Measurements from ENCODE around the gene GBF1. TPM values are rescaled to one million over a fixed set of nuclear protein-coding genes. Genes with fewer than 3 reads are reported as not detected.

GBF1 gene
- total and polyA plus RNA-seq, 8 donors = 5.7 to 47.3 (median 21.9) TPM

- TF ChIP-seq POLR2AphosphoS5 (IDR thresholded peaks at IDR 0.05) (no peak), EP300 (IDR thresholded peaks at IDR 0.05) (no peak), POLR2A (IDR thresholded peaks at IDR 0.05) (no peak), CTCF (IDR thresholded peaks at IDR 0.05) (no peak)
- intact Hi-C loops (cut with DNase I; ENCODE audit: low total_unique reads) = no loop called here
Observed at GRCh38 chr10:102368077-102368476, 122.7 kb downstream of the GBF1 start.

GRCh38 chr10:102371295-102371694 is 126.0 kb downstream of the GBF1 start:
- Histone ChIP-seq H3K9me3 (no peaks in the 10 kb centered on the region), H3K27ac (no peak overlapping the region), H3K27me3 (no peaks in the 10 kb centered on the region), H3K4me1 (no peaks in the 10 kb centered on the region), H3K4me3 (no peak overlapping the region), H3K36me3 (peaks cover 86 to 100% (median 100%) of the 10 kb centered on the region in 4 donors)
- intact Hi-C loops (cut with DNase I; ENCODE audit: low total_unique reads) = no loop called here
- no peak for DNase-seq
- 93 to 100% (median 98%) methylated on average over 2 of the region's 2 CpGs for WGBS, 5 donors
- no peak for TF ChIP-seq EP300 (IDR thresholded peaks at IDR 0.05)
- no peak for TF ChIP-seq POLR2A (IDR thresholded peaks at IDR 0.05)
- TF ChIP-seq CTCF (IDR thresholded peaks at IDR 0.05) = no peak
- no peak for TF ChIP-seq POLR2AphosphoS5 (IDR thresholded peaks at IDR 0.05)

More at GRCh38 chr10:102368077-102368476, 122.7 kb downstream of the GBF1 start:
- no peak overlapping the region for H3K27ac ChIP-seq
- H3K4me3 ChIP-seq = no peak overlapping the region
- no peaks in the 10 kb centered on the region for H3K9me3 ChIP-seq
- 68 to 82% (median 73%) methylated on average over 3 of the region's 3 CpGs; no CpG with 5 or more reads in 1 of the 5 donors for whole genome bisulfite sequencing, 5 donors
- H3K4me1 ChIP-seq = no peaks in the 10 kb centered on the region
- peaks cover 89 to 100% (median 100%) of the 10 kb centered on the region in 4 donors for H3K36me3 ChIP-seq
- DNase-seq = no peak
- H3K27me3 ChIP-seq = no peaks in the 10 kb centered on the region

GRCh38 chr10:102375250-102375649 is 129.9 kb downstream of the GBF1 start:
- no peaks in the 10 kb centered on the region for H3K27me3 ChIP-seq
- TF ChIP-seq EP300 (IDR thresholded peaks at IDR 0.05) (no peak), CTCF (IDR thresholded peaks at IDR 0.05) (no peak), POLR2AphosphoS5 (IDR thresholded peaks at IDR 0.05) (no peak), POLR2A (IDR thresholded peaks at IDR 0.05) (no peak)
- no peaks in the 10 kb centered on the region for H3K4me1 ChIP-seq
- 85 to 93% (median 92%) methylated on average over 7 of the region's 7 CpGs for WGBS, 5 donors
- no peak overlapping the region for H3K27ac ChIP-seq
- DNase-seq = no peak
- no peak overlapping the region for H3K4me3 ChIP-seq
- intact Hi-C loops (cut with DNase I; ENCODE audit: low total_unique reads) = no loop called here
- peaks cover 77 to 100% (median 100%) of the 10 kb centered on the region in 4 donors for H3K36me3 ChIP-seq
- no peaks in the 10 kb centered on the region for H3K9me3 ChIP-seq

- Histone ChIP-seq H3K36me3 (peaks cover 77 to 100% (median 100%) of the 10 kb centered on the region in 4 donors), H3K27ac (no peak overlapping the region), H3K27me3 (no peaks in the 10 kb centered on the region), H3K9me3 (no peaks in the 10 kb centered on the region), H3K4me1 (no peaks in the 10 kb centered on the region), H3K4me3 (no peak overlapping the region)
- no peak for TF ChIP-seq POLR2A (IDR thresholded peaks at IDR 0.05)
- no peak for TF ChIP-seq CTCF (IDR thresholded peaks at IDR 0.05)
- no peak for TF ChIP-seq POLR2AphosphoS5 (IDR thresholded peaks at IDR 0.05)
- TF ChIP-seq EP300 (IDR thresholded peaks at IDR 0.05) = no peak
- WGBS, 5 donors = 75 to 90% (median 87%) methylated on average over 2 of the region's 2 CpGs
- DNase-seq = no peak
- intact Hi-C loops (cut with DNase I; ENCODE audit: low total_unique reads) = no loop called here
Observed at GRCh38 chr10:102375867-102376266, 130.5 kb downstream of the GBF1 start.

All from stomach (tissue), 9 donors.